Stomach (tissue), 9 donors: Measurements from ENCODE around the gene SLC24A3. TPM values are rescaled to one million over a fixed set of nuclear protein-coding genes. Genes with fewer than 3 reads are reported as not detected.

ENCODE experiments used
- DNase-seq, 2 donors: peaks; one replicate each; pipeline versions ENCODE4 v3.0.0 to v3.0.0-alpha.2; 2013 to 2019
- H3K27ac ChIP-seq, 5 donors: fragments of 200-600 bp in 4 of 5; sonication (generic) in 4 of 5; one replicate each; pipeline ENCODE4 v1.5.1; 2013 to 2019; ENCODE audit warnings: mild to moderate bottlenecking in 1 of 5, moderate library complexity in 1 of 5
- H3K27me3 ChIP-seq, 3 donors: fragments of 200-600 bp; sonication (generic); one replicate each; pipeline ENCODE4 v1.5.1; 2017 to 2019; ENCODE audit warnings: mixed run types in 1 of 3
- H3K36me3 ChIP-seq, 4 donors: fragments of 200-600 bp; sonication (generic); 1 replicate in 3 of 4; 2 replicates in 1 of 4; pipeline ENCODE4 v1.5.1; 2016 to 2019
- H3K4me1 ChIP-seq, 4 donors: fragments of 200-600 bp; sonication (generic); one replicate each; pipeline ENCODE4 v1.5.1; 2016 to 2019
- H3K4me3 ChIP-seq, 4 donors: fragments of 200-600 bp; sonication (generic) in 3 of 4; one replicate each; pipeline ENCODE4 v1.5.1; 2016 to 2019; ENCODE audit warnings: mild to moderate bottlenecking in 1 of 4
- H3K9me3 ChIP-seq, 4 donors: fragments of 200-600 bp; sonication (generic); one replicate each; pipeline ENCODE4 v1.5.1; 2016 to 2019
- EP300 ChIP-seq: sonication (generic); formaldehyde crosslinking; IDR thresholded peaks from one replicate; pipeline ENCODE4 v1.6.1; 2017; ENCODE audit warnings: antibody characterized with exemption
- POLR2A ChIP-seq, 4 donors: fragments of 450-650 bp; IDR thresholded peaks; one replicate each; pipeline ENCODE4 v1.6.1; 2016; ENCODE audit warnings: antibody characterized with exemption in 4 of 4, control low read depth in 2 of 4, mild to moderate bottlenecking in 1 of 4, moderate library complexity in 1 of 4
- POLR2AphosphoS5 ChIP-seq, 3 donors: sonication (generic); formaldehyde crosslinking; IDR thresholded peaks; one replicate each; pipeline ENCODE4 v1.6.1; 2016; ENCODE audit warnings: antibody characterized with exemption in 3 of 3
- WGBS, 5 donors: extraction: QIAGEN DNeasy Blood & Tissue Kit in 3 of 5; methylation state at CpG; one replicate each; pipeline versions ENCODE4 v1.1.5 to v1.1.7; 2013 to 2018; 5-methylcytosine and 5-hydroxymethylcytosine counted together
- intact Hi-C: fragments of 100-400 bp; cut with DNase I; formaldehyde crosslinking; loops from one replicate; pipeline ENCODE4 v1.15.1; 2023; ENCODE audit warnings: low total_unique reads
- polyA plus RNA-seq, 3 donors: library from polyadenylated mRNA; stranded (reverse); fragments of 200-250 nt; gene quantifications; one replicate each; pipeline ENCODE4 v1.2.3, GENCODE V29; 2013
- total RNA-seq, 5 donors: library from RNA; depleted of rRNA; stranded (reverse); fragments of >200 nt; gene quantifications; one replicate each; pipeline versions ENCODE4 v1.1.0 to v1.2.3, GENCODE V29; 2014 to 2016
- TF ChIP-seq, protein P1 (sequence below), 7 experiments: fragments of 450-650 bp in 4 of 7; fragments of 200-600 bp in 3 of 7; sonication (generic) in 3 of 7; IDR thresholded peaks; one replicate each; pipeline ENCODE4 v1.5.1; 2016 to 2019; ENCODE audit warnings: antibody characterized with exemption in 7 of 7, control low read depth in 2 of 7, mild to moderate bottlenecking in 1 of 7
- donor health status: healthy with polysubstance abuse.
- donor health status: Bipolar disorder and iron deficiency.
- donor health status: healthy.

The SLC24A3 gene
- total and polyA plus RNA-seq, 8 donors, result 1.8 to 9.0 (median 4.5) TPM

DNA sequence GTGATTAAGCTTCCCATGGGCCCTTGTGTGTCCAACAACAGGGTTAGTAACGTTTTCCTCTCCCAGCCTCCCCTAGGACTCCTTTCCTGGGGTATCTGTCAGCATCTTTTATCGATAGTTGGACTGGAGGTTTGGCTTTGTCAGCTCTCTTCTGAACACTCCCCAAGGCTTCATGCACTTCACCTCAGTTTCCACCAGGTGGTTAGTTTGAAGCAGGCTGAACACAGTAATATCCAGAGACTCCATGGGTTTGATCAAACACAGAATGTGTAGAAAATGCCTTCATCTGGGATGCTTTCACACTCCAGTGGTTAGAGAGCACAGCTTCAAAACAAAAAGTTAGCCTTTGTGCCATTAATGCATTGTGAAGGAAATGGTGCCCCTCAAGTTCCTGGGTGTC lies 139.1 kb downstream of the SLC24A3 start:
- no peaks in the 10 kb centered on the region for H3K9me3 ChIP-seq
- TF ChIP-seq, protein P1, sequence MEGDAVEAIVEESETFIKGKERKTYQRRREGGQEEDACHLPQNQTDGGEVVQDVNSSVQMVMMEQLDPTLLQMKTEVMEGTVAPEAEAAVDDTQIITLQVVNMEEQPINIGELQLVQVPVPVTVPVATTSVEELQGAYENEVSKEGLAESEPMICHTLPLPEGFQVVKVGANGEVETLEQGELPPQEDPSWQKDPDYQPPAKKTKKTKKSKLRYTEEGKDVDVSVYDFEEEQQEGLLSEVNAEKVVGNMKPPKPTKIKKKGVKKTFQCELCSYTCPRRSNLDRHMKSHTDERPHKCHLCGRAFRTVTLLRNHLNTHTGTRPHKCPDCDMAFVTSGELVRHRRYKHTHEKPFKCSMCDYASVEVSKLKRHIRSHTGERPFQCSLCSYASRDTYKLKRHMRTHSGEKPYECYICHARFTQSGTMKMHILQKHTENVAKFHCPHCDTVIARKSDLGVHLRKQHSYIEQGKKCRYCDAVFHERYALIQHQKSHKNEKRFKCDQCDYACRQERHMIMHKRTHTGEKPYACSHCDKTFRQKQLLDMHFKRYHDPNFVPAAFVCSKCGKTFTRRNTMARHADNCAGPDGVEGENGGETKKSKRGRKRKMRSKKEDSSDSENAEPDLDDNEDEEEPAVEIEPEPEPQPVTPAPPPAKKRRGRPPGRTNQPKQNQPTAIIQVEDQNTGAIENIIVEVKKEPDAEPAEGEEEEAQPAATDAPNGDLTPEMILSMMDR (IDR thresholded peaks at IDR 0.05), result no peak
- TF ChIP-seq POLR2A (IDR thresholded peaks at IDR 0.05) (no peak), POLR2AphosphoS5 (IDR thresholded peaks at IDR 0.05) (no peak), EP300 (no peak)
- no peak overlapping the region for H3K4me3 ChIP-seq
- no peaks in the 10 kb centered on the region for H3K4me1 ChIP-seq
- DNase-seq, result no peak
- H3K36me3 ChIP-seq, result no peaks in the 10 kb centered on the region
- intact Hi-C loops, result no loop called here
- no peaks in the 10 kb centered on the region for H3K27me3 ChIP-seq
- H3K27ac ChIP-seq, result no peak overlapping the region
- WGBS, 5 donors, result 47 to 56% (median 55%) methylated on average over 2 of the region's 2 CpGs

- 68 to 78% (median 72%) methylated on average over 3 of the region's 3 CpGs for WGBS, 5 donors
- no peaks in the 10 kb centered on the region for H3K4me1 ChIP-seq
- intact Hi-C loops, result no loop called here
- no peak overlapping the region for H3K4me3 ChIP-seq
- no peaks in the 10 kb centered on the region for H3K36me3 ChIP-seq
- no peak overlapping the region for H3K27ac ChIP-seq
- DNase-seq, result no peak
- H3K9me3 ChIP-seq, result no peaks in the 10 kb centered on the region
- H3K27me3 ChIP-seq, result no peaks in the 10 kb centered on the region
- TF ChIP-seq EP300 (no peak), POLR2A (IDR thresholded peaks at IDR 0.05) (no peak), POLR2AphosphoS5 (IDR thresholded peaks at IDR 0.05) (no peak)
- TF ChIP-seq, protein P1 (IDR thresholded peaks at IDR 0.05), result no peak
Measured at GRCh38 chr20:19354950-19355349, 142.5 kb downstream of the SLC24A3 start.

DNA sequence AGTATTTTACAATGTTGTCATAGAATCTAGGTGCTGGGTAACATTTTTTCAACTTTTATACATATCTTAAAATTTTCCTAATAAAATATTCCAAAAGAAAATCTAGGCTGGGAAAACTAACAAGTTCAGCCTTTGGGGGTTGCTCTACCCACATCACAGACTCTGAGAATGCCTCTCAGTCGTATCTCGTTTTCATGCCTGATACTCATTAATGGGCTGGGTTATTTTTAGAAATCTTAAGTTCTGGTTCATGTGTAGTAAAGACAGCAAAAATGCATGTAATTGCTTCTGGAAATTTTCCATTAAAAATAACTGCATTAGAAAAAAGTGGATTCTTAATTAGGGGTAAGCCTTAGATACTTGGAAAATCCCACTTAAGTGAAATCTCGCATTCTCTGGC lies 149.3 kb downstream of the SLC24A3 start:
- TF ChIP-seq EP300 (no peak), POLR2A (IDR thresholded peaks at IDR 0.05) (no peak), POLR2AphosphoS5 (IDR thresholded peaks at IDR 0.05) (no peak)
- TF ChIP-seq, protein P1 (IDR thresholded peaks at IDR 0.05), result no peak
- DNase-seq, result no peak
- intact Hi-C loops, result no loop called here
- Histone ChIP-seq H3K27ac (no peak overlapping the region), H3K36me3 (no peaks in the 10 kb centered on the region), H3K9me3 (no peaks in the 10 kb centered on the region), H3K4me3 (no peak overlapping the region), H3K27me3 (no peaks in the 10 kb centered on the region), H3K4me1 (no peaks in the 10 kb centered on the region)
- 66 to 82% (median 77%) methylated on average over 3 of the region's 3 CpGs for WGBS, 5 donors

DNA sequence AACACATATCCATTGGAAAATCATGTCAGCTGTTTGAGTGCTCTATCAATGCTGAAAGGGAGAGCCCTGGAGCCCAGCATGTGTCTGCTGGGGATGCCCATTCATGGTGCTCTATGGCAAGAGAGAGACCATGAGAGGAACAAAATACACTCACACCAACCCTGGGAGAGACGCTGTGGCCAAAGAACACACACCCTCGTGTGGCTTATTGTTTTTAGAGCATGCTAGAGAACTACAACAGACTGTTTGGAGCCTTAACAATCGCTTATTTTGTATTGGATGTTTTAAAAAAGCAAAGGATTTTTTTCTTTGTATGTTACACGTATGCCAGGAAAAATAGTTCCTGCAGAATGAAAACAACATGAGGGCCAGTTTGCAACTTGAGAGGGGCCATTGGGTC lies 151.0 kb downstream of the SLC24A3 start:
- no peak overlapping the region for H3K4me3 ChIP-seq
- no peak overlapping the region for H3K27ac ChIP-seq
- intact Hi-C loops, result no loop called here
- no peaks in the 10 kb centered on the region for H3K27me3 ChIP-seq
- no peaks in the 10 kb centered on the region for H3K36me3 ChIP-seq
- no peaks in the 10 kb centered on the region for H3K9me3 ChIP-seq
- no peak for DNase-seq
- TF ChIP-seq POLR2A (IDR thresholded peaks at IDR 0.05), result no peak
- no peak for TF ChIP-seq POLR2AphosphoS5 (IDR thresholded peaks at IDR 0.05)
- TF ChIP-seq EP300, result no peak
- no peaks in the 10 kb centered on the region for H3K4me1 ChIP-seq
- 68 to 77% (median 74%) methylated on average over 4 of the region's 4 CpGs for WGBS, 5 donors

DNA sequence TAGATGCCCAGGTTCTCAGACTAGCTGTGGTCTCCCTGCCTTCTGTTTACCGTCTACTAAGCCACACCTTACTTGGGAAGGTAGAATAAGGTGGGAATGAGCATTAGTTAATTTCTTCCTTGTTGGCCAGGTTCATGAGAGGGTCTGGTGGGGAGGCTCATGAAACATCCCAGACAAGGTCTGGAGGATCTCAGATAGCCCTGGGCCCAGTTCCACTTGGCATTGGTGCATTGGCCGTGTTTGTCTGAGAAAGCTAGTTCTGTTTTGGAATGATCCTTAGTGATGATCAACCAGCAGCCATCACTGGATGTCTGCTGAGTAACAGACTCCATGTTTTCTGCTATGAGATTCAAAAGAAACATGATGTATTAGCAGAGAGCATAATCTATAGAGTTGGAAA lies 155.1 kb downstream of the SLC24A3 start:
- H3K9me3 ChIP-seq, result no peaks in the 10 kb centered on the region
- no peak overlapping the region for H3K27ac ChIP-seq
- intact Hi-C loops, result no loop called here
- 67 to 90% (median 76%) methylated on average over 2 of the region's 2 CpGs for WGBS, 5 donors
- no peaks in the 10 kb centered on the region for H3K27me3 ChIP-seq
- DNase-seq, result peak in 1 of 2 donors; percentile 21
- H3K36me3 ChIP-seq, result no peaks in the 10 kb centered on the region
- no peaks in the 10 kb centered on the region for H3K4me1 ChIP-seq
- H3K4me3 ChIP-seq, result no peak overlapping the region
- TF ChIP-seq, protein P1 (IDR thresholded peaks at IDR 0.05), result no peak
- TF ChIP-seq EP300, result no peak
- TF ChIP-seq POLR2AphosphoS5 (IDR thresholded peaks at IDR 0.05), result no peak
- no peak for TF ChIP-seq POLR2A (IDR thresholded peaks at IDR 0.05)
